ENCODE results near the gene FAM180A. TPM values are rescaled to one million over a fixed set of nuclear protein-coding genes. Genes with fewer than 3 reads are reported as not detected.

FAM180A gene
- total RNA-seq, 1 donor from 2014 or later = not detected

DNA sequence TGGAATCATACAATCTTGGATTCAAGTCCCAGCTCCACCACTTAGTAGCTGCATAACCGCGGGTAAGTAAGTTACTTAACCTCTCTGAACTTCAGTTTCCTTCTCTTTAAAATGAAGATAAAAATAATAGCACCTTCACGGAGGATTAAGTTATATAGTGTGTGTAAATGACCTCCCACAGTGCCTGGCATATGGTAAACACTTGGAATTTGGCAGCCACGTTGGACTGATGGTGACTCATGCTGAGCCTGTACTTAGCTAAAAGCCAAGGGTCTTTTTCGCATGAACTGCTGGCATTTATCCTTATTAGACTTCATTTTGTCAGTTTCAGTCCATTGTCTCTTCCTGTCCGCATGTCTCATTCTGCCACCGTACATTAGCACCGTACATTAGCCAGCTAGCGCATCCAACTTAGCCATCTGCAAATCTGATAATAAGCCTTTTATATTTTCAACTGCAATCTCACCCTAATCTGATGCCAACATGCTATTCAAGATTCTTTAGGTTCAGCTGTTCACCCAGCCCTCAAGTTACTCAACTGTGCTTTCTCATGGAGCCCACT is 31.9 kb downstream of the FAM180A start:
- TF ChIP-seq, protein P1, sequence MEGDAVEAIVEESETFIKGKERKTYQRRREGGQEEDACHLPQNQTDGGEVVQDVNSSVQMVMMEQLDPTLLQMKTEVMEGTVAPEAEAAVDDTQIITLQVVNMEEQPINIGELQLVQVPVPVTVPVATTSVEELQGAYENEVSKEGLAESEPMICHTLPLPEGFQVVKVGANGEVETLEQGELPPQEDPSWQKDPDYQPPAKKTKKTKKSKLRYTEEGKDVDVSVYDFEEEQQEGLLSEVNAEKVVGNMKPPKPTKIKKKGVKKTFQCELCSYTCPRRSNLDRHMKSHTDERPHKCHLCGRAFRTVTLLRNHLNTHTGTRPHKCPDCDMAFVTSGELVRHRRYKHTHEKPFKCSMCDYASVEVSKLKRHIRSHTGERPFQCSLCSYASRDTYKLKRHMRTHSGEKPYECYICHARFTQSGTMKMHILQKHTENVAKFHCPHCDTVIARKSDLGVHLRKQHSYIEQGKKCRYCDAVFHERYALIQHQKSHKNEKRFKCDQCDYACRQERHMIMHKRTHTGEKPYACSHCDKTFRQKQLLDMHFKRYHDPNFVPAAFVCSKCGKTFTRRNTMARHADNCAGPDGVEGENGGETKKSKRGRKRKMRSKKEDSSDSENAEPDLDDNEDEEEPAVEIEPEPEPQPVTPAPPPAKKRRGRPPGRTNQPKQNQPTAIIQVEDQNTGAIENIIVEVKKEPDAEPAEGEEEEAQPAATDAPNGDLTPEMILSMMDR (IDR thresholded peaks at IDR 0.05; ENCODE audit: unreplicated experiment) = no peak
- Mint-ChIP-seq H3K9me3 (ENCODE audit: unreplicated experiment) (no peaks in the 10 kb centered on the region), H3K36me3 (ENCODE audit: low read depth, unreplicated experiment) (no peaks in the 10 kb centered on the region), H3K27ac (ENCODE audit: unreplicated experiment) (no peak overlapping the region), H3K4me1 (ENCODE audit: unreplicated experiment) (peaks cover 14% of the 10 kb centered on the region), H3K4me3 (ENCODE audit: unreplicated experiment) (no peak overlapping the region), H3K27me3 (ENCODE audit: unreplicated experiment) (peaks cover 3% of the 10 kb centered on the region)
- no peak for DNase-seq (ENCODE audit: low spot score)

DNA sequence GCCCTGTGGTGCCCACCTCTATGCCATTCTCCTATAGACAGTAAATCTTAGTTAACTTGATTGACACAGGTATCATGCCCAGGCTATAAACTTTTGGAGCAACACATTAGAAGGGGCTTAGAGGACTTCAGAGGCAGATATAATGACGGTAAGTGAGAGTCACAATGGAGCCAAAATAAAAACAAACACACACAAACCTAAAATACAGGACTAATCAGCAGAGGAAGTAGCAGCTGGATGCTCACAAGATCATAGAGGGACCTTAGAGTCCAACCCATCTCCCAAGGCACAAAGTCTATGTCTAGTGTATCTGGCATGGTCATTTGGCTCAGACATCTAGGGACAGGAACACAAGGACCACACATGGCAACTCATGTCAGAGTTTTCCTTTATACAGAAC is 32.9 kb downstream of the FAM180A start:
- H3K4me3 Mint-ChIP-seq (ENCODE audit: unreplicated experiment) = no peak overlapping the region
- no peak for DNase-seq (ENCODE audit: low spot score)
- no peaks in the 10 kb centered on the region for H3K9me3 Mint-ChIP-seq (ENCODE audit: unreplicated experiment)
- no peak overlapping the region for H3K27ac Mint-ChIP-seq (ENCODE audit: unreplicated experiment)
- peaks cover 18% of the 10 kb centered on the region for H3K4me1 Mint-ChIP-seq (ENCODE audit: unreplicated experiment)
- no peaks in the 10 kb centered on the region for H3K36me3 Mint-ChIP-seq (ENCODE audit: low read depth, unreplicated experiment)
- peaks cover 3% of the 10 kb centered on the region for H3K27me3 Mint-ChIP-seq (ENCODE audit: unreplicated experiment)
- TF ChIP-seq, protein P1 (IDR thresholded peaks at IDR 0.05; ENCODE audit: unreplicated experiment) = no peak

DNA sequence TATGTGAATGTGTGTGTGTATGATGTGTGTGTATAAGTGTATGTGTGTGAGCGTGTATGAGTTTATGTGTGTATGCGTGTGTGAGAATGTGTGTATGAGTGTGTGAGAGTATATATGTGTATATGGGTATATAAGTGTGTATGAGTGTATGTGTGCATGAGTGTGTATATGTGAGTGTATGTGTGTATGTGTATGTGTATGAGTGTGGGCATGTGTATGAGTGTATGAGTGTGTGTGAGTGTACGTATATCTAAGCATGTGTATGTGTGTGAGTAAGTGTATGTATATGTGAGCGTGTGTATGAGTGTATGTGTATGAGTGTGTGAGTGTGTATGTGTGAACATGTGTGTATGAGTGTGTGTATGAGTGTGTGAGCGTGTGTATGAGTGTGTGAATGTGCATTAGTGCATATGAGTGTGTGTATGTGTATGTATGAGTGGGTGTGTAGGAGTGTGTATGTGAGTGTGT is 33.5 kb downstream of the FAM180A start:
- no peak overlapping the region for H3K4me3 Mint-ChIP-seq (ENCODE audit: unreplicated experiment)
- no peak for DNase-seq (ENCODE audit: low spot score)
- H3K9me3 Mint-ChIP-seq (ENCODE audit: unreplicated experiment) = no peaks in the 10 kb centered on the region
- TF ChIP-seq, protein P1 (IDR thresholded peaks at IDR 0.05; ENCODE audit: unreplicated experiment) = no peak
- no peaks in the 10 kb centered on the region for H3K36me3 Mint-ChIP-seq (ENCODE audit: low read depth, unreplicated experiment)
- H3K27ac Mint-ChIP-seq (ENCODE audit: unreplicated experiment) = no peak overlapping the region
- peaks cover 3% of the 10 kb centered on the region for H3K27me3 Mint-ChIP-seq (ENCODE audit: unreplicated experiment)
- H3K4me1 Mint-ChIP-seq (ENCODE audit: unreplicated experiment) = peaks cover 22% of the 10 kb centered on the region

DNA sequence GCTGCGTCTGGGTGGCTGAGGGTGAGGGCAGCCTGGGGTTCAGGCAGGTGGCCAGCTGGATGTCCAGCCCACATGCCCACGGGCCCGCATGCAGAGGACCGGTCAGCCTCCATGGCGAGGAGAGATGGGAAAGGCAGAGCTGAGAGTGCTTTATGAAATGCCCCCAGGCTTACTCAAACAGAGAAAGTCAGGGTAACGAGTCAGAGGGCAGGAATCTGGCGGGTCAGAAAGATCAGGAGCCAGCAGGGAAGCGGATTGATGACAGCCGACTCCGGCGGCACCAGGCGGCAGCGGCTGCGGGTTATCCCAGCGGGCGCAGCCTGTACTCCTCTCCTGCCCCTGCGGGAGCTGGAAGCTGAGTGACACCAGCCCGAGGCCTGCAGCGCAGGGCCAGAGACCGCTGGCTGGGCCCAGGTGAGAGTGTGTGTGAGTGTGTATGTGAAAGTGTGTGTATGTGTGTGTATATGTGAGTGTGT is 34.0 kb downstream of the FAM180A start:
- H3K4me1 Mint-ChIP-seq (ENCODE audit: unreplicated experiment) = peaks cover 27% of the 10 kb centered on the region
- TF ChIP-seq, protein P1 (IDR thresholded peaks at IDR 0.05; ENCODE audit: unreplicated experiment) = no peak
- no peaks in the 10 kb centered on the region for H3K9me3 Mint-ChIP-seq (ENCODE audit: unreplicated experiment)
- H3K27ac Mint-ChIP-seq (ENCODE audit: unreplicated experiment) = no peak overlapping the region
- no peaks in the 10 kb centered on the region for H3K36me3 Mint-ChIP-seq (ENCODE audit: low read depth, unreplicated experiment)
- peaks cover 3% of the 10 kb centered on the region for H3K27me3 Mint-ChIP-seq (ENCODE audit: unreplicated experiment)
- DNase-seq (ENCODE audit: low spot score) = no peak
- no peak overlapping the region for H3K4me3 Mint-ChIP-seq (ENCODE audit: unreplicated experiment)

DNA sequence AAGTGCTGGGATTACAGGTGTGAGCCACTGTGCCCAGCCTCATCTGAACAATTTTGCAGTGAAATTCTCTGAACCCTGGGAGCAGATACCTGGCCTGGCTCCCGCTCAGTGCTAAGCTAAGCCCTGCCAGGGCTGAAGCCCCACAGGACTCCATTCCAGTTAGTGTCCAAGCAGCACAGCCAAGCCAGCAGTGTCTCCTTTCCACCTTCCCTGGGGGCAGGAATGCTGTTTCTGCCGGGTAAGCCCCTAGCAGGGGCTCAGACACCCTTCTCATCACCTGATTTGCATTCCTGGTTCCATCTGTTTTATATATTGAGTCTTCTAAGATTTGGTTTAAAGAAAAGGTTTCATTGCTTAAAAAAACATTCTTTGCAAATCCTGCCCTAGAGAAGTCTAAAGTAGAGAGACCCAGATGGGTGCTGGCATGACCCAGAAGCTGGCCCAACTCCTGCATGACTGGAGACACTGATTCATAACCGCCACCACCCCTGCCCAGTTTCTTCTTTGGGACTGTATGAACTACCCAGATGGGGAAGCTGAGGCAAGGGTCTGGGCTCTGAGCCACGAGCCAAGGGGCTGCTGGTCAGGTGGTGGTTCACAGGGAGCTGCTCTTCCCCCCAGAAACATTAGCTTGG is 34.7 kb downstream of the FAM180A start:
- Mint-ChIP-seq H3K27ac (ENCODE audit: unreplicated experiment) (no peak overlapping the region), H3K27me3 (ENCODE audit: unreplicated experiment) (peaks cover 3% of the 10 kb centered on the region), H3K4me1 (ENCODE audit: unreplicated experiment) (peaks cover 30% of the 10 kb centered on the region), H3K4me3 (ENCODE audit: unreplicated experiment) (no peak overlapping the region), H3K9me3 (ENCODE audit: unreplicated experiment) (no peaks in the 10 kb centered on the region), H3K36me3 (ENCODE audit: low read depth, unreplicated experiment) (no peaks in the 10 kb centered on the region)
- DNase-seq (ENCODE audit: low spot score) = no peak
- TF ChIP-seq, protein P1 (IDR thresholded peaks at IDR 0.05; ENCODE audit: unreplicated experiment) = no peak

Data from endothelial cell (in vitro differentiated cells).